BJ (cell line): ENCODE data around the gene TNRC6B. TPM values are rescaled to one million over a fixed set of nuclear protein-coding genes. Genes with fewer than 3 reads are reported as not detected.

ENCODE experiments used
- CTCF ChIA-PET: fragments of 350-600 bp; formaldehyde crosslinking; extraction: SDS; loops from one replicate; lab custom pipeline; 2021; ENCODE audit warnings: antibody characterized with exemption, inconsistent platforms; lab: Yijun Ruan, JAX
- POLR2A ChIA-PET: fragments of 300-600 bp; sonication (Branson Sonifier 250); formaldehyde crosslinking; extraction: SDS; loops from one replicate; lab custom pipeline; 2021; ENCODE audit warnings: antibody characterized with exemption; lab: Charles Lee
- DNase-seq: peaks from one replicate; pipeline ENCODE4 v3.0.0-alpha.2; 2011; ENCODE audit warnings: low read depth
- H3K27me3 ChIP-seq: 2 replicates; pipeline ENCODE4 v1.6.0; 2011; ENCODE audit warnings: low read length; ENCODE audit not compliant: control insufficient read depth, insufficient read depth
- H3K36me3 ChIP-seq: 2 replicates; pipeline ENCODE4 v1.5.1; 2011; ENCODE audit warnings: low read length; ENCODE audit not compliant: control insufficient read depth, insufficient read depth
- H3K4me3 ChIP-seq: 2 replicates; pipeline ENCODE4 v1.5.1; 2011; ENCODE audit warnings: low read depth, mild to moderate bottlenecking, control low read depth, low read length
- polyA plus RNA-seq: library from polyadenylated mRNA; depleted of rRNA; stranded (reverse); fragments of >200 nt; gene quantifications from 2 replicates; pipeline ENCODE4 v1.2.3, GENCODE V29; 2011
- TF ChIP-seq, protein P1 (sequence below): IDR thresholded peaks from 2 replicates; pipeline ENCODE4 v1.5.1; 2011; ENCODE audit warnings: low read depth, mild to moderate bottlenecking, control low read depth, inconsistent platforms, low read length, moderate library complexity; ENCODE audit not compliant: insufficient read depth

TNRC6B gene
- polyA plus RNA-seq, 1 experiment, result 8.0 TPM

- no peak for DNase-seq
- TF ChIP-seq, protein P1, sequence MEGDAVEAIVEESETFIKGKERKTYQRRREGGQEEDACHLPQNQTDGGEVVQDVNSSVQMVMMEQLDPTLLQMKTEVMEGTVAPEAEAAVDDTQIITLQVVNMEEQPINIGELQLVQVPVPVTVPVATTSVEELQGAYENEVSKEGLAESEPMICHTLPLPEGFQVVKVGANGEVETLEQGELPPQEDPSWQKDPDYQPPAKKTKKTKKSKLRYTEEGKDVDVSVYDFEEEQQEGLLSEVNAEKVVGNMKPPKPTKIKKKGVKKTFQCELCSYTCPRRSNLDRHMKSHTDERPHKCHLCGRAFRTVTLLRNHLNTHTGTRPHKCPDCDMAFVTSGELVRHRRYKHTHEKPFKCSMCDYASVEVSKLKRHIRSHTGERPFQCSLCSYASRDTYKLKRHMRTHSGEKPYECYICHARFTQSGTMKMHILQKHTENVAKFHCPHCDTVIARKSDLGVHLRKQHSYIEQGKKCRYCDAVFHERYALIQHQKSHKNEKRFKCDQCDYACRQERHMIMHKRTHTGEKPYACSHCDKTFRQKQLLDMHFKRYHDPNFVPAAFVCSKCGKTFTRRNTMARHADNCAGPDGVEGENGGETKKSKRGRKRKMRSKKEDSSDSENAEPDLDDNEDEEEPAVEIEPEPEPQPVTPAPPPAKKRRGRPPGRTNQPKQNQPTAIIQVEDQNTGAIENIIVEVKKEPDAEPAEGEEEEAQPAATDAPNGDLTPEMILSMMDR, result no peak
- Histone ChIP-seq H3K27me3 (no peaks in the 10 kb centered on the region), H3K4me3 (no peak overlapping the region), H3K36me3 (peaks cover 6% of the 10 kb centered on the region)
- ChIA-PET POLR2A (no interaction called here), CTCF (no interaction called here)
Measured at GRCh38 chr22:40330615-40331014, 152.9 kb downstream of the TNRC6B start.

DNA sequence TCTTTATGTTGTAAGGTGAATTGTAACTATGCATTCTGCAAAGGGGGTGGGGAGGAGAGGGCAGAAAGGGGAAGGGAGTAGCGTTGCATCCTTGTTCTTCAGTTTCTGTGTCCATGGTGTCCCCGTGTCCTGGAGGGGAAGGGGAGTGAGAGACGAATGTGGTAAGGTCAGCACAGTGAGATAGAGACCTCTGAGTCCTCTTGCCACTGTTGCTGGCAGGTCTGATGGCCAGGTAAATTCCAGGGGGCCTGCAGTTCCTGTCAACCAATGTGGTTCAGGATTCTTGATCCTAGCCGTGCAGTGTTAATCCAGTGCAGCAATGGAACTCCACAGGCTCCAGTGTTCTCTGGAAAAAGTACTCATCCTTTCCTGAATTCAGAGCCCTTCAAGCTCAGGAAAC is 154.0 kb downstream of the TNRC6B start:
- CTCF ChIA-PET, result no interaction called here
- POLR2A ChIA-PET, result no interaction called here
- TF ChIP-seq, protein P1, result no peak
- no peak overlapping the region for H3K4me3 ChIP-seq
- no peak for DNase-seq
- H3K27me3 ChIP-seq, result no peaks in the 10 kb centered on the region
- peaks cover 6% of the 10 kb centered on the region for H3K36me3 ChIP-seq

DNA sequence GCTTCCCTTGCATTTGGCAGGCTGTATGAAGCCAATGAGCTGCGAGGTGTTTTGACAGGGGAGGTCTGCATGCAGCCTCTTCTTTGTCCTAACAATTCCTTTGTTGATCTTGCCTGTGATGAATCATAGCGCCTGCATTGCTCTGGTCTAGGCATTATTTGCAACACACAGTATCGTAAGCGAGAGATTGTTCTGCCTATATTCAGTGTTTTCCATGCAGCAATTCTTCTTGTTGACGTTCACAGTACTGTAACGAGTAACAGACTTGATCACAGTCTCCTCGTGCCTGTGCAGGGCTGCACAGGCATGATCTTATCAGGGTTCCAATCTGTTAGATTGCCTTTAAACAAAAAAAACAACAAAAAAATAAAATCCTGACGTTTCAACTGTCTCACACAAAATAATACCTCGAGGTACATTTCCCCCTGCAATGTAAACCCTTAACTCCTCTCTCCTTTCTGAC is 154.6 kb downstream of the TNRC6B start:
- TF ChIP-seq, protein P1, result no peak
- CTCF ChIA-PET, result no interaction called here
- POLR2A ChIA-PET, result no interaction called here
- H3K4me3 ChIP-seq, result no peak overlapping the region
- H3K36me3 ChIP-seq, result peaks cover 6% of the 10 kb centered on the region
- H3K27me3 ChIP-seq, result no peaks in the 10 kb centered on the region
- DNase-seq, result no peak

- ChIA-PET POLR2A (no interaction called here), CTCF (no interaction called here)
- no peak for DNase-seq
- H3K36me3 ChIP-seq, result peaks cover 6% of the 10 kb centered on the region
- H3K4me3 ChIP-seq, result no peak overlapping the region
- no peaks in the 10 kb centered on the region for H3K27me3 ChIP-seq
- TF ChIP-seq, protein P1, result no peak
Measured at GRCh38 chr22:40334060-40334459, 156.3 kb downstream of the TNRC6B start.

- ChIA-PET CTCF (no interaction called here), POLR2A (no interaction called here)
- TF ChIP-seq, protein P1, result no peak
- Histone ChIP-seq H3K36me3 (peaks cover 4% of the 10 kb centered on the region), H3K27me3 (no peaks in the 10 kb centered on the region), H3K4me3 (no peak overlapping the region)
- no peak for DNase-seq
Measured at GRCh38 chr22:40334899-40335298, 157.2 kb downstream of the TNRC6B start.
